ENCODE measurements around the gene SECTM1.

Gene SECTM1

DNA sequence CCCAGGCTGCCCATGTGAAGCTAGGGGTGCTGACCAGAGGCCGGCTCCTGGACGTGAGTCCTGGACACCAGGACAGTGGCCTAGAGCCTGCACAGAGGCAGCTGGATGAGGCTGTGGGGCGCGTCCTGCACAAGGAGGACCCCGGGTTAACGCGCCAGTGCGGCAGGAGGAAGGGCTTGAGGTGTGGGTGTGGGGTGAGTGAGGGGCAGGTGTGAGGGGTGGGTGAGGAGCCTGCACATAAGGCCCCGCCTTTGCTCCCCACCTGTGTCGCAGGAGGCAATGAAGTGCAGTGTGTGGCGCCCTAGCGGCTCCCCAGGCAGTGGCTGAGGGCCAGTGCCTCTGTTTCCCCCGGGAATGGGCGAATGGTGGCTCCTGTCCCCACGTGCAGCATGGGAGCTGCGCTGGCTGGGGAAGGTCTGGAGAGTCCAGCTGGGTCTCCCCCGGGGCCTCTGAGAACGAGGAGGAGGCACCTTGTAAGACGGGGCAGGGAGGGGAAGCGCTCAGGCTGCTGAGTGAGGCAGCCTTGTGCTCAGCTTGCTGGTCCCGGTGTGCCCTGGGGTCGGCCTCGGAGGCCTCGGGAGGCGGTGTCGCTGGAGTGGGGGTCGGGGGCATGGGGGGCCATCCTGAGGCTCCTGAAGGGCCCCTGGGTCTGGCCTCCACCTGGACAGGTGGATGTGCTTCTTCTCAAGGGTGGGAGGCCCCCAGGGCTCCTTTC, 19.4 kb downstream of the SECTM1 start:
- no peak for DNase-seq

GRCh38 chr17:82313195-82314011, 20.2 kb downstream of the SECTM1 start:
- DNase-seq, result no peak

DNA sequence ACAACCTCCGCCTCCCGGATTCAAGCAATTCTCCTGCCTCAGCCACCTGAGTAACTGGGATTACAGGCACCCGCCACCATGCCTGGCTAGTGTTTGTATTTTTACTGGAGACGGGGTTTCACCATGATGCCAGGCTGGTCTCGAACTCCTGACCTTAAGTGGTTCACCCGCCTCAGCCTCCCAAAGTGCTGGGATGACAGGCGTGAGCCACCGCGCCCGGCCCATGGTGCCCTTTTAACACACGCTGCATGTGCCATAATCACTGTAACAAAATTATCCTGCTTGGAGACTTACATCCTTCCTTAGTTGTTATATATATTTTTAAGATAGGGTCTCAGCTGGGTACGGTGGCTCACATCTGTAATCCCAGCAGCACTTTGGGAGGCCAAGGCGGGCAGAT, 21.6 kb downstream of the SECTM1 start:
- DNase-seq, result no peak

DNA sequence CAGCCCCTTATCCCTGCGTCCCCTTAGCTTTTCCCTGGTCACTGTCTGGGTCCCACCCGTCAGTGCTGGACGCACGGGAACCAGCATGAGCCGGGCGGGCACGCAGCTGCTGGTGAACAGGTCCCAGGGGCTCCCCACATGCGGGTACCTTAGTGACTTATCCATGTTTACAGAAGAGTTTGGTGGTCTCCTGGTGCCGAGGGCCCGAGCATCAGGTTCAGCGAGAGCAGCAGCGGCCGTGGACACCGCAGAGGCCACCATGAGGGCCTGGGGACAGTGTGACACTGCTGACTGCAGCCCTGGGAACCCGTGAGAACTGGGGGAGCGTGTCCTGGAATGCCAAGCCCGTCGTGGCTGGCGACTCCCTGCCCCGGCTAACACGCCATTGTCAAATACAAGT, 22.7 kb downstream of the SECTM1 start:
- no peak for DNase-seq

GRCh38 chr17:82309656-82310570, 23.7 kb downstream of the SECTM1 start:
- no peak for DNase-seq

GRCh38 chr17:82305727-82306300, 27.8 kb downstream of the SECTM1 start:
- DNase-seq, result no peak

GRCh38 chr17:82304826-82305726, 28.5 kb downstream of the SECTM1 start:
- no peak for DNase-seq

DNA sequence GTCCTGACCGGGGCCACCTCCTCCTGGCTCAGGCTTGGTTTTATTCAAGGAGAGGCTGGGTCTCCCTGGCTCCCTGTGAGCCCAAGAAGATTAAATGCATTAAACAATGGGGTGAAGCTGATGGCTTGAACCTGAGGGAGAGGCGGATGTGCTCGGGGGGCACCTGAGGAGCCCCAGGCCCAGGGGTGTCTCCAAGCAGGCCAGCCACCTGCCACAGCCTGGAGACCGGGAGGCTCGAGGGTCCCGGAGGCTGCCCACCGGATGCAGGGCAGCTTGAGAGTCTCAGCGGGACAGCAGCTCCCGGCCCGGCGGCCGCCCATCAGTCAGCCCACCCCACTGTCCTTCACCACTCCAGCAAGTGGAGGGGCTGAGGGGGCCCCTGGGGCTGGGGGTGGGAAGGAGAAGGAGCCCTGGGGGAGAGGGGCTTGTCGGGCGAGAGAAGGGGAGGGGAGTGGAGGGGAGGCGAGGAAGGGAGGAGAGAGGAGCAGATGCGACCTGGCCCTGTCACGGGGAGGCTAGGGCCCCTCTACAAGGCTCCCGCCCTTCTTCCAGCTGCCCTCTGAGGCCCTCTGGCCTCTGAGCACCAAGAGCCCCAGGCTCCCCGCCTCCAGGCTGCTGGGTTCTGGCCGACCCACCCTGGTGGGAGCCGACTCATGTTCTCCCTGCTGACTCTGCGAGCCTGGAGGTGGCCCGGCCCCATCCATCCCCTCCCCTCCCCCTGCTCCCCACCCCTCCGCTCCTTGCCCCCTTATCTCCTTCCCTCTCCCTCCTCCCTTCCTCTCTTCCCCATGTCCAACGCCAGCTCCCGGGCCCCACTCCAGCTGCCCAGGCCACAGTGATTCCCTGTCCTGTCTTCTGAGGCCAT, 29.4 kb downstream of the SECTM1 start:
- DNase-seq, result no peak

DNA sequence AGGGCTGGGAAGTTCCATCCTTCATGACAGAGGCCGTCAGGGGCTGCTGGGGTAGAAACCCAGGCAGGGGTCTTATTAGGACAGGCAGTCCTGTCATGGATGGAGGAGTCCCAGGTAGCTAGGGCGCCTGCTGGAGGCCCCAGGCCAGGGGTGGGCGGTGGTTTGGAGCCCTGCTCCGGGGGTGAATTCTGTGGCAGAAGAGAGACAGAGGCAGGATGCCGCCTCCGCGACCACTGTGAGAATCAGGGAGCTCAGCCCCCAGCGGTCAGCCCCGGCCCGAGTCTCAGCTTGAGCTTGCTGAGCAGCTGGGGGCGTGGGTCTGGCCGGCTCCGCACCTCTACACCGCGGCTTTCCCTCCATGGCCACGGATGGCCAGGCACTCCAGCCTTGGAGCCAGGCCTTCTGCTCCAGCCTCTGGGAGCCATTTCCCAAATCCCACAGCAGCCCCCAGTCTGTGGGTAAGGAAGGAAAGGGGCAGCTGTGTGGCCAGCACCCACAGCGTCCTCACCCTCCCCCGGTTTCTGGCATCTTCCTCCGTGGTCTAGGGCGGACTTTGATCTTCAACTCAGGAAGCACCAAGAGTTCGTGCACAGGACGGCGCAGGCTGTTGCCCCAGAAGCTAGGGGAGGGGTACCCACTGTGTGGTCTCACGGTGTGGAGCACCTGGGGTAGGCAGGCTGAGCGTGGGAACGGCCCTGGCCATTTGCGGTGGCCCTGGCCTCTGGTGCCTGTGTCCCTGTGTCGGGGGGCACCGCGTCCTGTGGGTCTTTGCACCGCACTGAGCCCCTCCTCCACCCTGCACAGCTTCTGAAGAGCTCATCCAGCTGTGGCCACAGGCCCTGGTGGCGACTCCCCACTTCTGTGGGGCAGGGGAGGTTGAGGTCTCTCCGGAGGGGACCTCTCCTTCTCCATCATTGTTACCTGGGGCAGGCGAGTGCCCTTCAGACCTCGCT, 30.3 kb downstream of the SECTM1 start:
- DNase-seq, result no peak

DNA sequence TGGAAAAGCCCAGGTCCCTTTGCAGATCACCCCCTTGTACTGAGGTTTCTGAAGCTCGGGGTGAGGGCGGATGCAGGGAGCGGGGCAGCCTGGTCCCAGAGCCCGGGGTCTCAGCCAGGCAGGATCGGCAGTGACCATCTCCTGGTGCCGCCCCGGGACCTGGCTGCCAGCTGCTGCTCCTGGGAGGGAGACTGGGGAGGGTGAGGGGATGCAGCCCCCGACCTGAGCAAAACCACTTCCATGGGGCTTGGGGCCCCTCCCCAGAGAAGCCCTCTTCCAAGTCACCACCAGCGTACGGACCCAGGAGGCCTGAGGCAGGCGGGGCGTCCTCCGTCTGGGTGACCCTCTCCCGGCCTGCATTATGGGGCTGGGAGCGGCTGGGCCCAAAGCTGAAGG, 31.0 kb downstream of the SECTM1 start:
- no peak for DNase-seq

DNA sequence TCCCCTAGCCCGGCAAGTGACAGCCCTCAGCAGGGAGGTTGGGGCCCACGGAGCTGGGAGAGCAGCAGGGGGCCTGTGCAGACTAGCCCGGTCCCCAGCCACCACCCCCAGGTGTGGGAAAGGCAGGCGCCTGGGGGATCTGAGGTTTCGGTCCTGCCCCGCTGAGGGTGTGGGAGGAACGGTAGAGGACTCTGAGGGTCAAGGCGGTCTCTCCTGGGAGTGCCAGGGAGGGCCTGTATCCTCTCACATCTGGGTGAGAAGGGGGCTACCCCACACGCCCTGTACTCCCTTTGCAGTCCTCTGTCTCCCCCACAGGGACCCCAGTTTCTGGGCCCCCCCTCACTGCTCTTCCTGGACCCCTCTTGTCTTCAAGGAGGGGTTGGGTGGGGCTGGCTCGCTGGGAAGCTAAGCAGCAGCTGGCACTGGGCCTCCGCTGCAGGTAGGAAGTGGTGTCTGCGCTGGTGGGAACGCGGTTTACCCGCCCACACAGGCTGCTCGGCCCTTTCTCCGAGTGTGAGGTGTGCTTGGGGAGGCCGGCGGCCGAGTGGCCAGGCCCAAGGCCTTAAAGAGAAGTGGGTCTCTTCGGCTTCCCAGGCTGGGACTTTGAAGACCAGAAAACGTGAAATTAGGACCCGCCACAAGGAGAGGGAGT, 31.5 kb downstream of the SECTM1 start:
- DNase-seq, result no peak

DNA sequence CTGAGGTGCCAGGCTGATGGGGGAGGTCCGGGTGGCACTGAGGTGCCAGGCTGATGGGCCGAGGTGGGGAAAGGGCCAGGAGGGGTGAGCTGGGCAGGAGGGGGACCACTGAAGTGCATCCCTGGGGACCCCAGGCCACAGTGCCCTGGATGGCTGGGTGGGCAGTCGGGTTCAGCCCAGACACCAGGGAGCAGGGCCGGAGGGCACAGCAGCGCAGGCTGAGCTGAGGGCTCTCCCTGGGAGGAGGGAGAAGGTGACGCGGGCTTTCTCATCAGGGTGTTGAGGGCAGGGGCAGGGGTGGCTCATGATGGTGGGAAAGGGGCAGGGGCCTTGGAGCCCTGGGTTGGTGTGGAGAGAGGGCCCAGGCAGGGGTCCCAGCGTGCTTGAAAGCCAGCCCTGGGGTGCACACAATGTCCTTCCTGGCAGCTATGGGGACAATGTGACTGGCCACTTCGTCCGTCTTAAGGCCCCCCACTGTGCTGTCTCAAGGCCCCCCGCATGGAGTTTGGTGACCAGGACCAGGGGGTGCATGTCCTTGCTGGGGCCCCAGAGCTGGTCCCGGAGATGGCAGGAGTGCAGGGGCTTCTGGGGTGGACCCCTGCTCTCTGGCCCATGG, 32.2 kb downstream of the SECTM1 start:
- no peak for DNase-seq

GRCh38 chr17:82300707-82301270, 32.8 kb downstream of the SECTM1 start:
- no peak for DNase-seq

DNA sequence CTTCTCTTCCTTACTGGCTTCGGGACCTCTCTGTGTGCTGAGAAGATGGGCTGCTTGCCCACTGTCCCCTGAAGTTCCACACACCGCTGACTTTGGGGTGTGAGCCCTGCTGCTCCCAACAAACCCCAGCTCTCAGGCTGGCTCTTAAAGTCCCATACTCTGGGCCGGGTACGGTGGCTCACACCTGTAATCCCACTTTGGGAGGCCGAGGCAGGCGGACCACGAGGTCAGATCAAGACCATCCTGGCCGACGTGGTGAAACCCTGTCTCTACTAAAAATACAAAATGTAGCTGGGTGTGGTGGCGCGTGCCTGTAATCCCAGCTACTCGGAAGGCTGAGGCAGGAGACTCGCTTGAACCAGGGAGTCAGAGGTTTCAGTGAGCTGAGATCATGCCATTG, 33.3 kb downstream of the SECTM1 start:
- DNase-seq, result no peak

DNA sequence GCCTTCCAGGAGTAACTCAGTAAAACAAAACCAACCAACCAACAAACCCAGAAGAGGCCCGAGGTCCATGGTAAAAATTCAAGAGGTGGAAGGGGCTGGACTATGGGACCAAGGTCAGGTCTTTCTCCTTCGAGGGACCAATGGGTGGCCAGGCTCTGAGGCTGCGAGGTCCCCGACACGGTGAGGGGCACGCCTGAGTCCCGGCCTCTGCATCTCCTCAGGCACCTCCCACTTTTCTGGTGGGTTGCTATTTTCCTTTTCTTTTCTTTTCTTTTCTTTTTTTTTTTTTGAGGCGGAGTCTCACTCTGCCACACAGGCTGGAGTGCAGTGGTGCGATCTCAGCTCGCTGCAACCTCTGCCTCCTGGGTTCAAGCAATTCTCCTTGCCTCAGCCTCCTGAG, 34.1 kb downstream of the SECTM1 start:
- DNase-seq, result no peak

DNA sequence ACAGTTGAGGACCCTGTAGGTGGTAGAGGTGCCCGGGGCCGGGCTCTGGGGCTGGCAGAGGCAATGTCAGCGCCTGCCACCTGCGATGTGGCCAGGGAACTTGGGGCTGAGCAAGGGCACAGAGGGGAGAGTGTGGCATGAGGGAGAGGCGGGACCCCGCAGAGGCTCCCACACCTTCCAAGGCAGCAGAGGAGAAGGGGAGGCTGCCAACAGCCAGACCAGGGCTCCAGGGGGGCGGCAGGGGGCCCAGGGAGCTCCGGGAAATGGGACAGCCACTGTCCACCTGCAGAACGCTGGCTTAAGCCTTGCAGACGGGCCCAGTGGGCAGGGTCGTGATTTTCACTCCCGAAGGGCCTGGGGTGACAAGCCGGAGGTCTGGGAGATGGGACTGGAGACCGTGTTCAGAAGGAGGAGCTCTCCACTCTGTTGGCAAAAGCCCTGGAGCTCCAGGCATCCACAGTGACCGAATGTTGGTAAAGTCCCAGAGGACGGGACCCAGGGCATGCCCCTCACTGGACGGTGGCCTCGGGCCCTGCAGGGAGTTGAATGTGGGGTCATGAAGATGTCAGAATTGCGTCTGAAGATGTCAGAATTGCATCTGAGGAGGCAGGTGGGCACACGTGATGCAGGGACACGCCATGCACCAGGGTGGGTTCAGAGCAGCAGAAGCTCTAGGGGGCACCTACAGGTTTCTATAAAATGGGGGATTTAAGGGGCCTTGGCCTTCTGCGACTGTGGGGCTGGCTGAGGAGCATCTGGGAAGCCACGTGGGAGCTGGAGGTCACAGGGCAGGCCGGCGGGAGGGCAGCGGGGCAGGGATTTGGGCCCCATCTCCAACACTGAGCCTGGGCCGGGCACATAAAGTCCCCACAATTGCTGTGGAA, 34.8 kb downstream of the SECTM1 start:
- DNase-seq, result no peak

All from NCI-H1092 treated with DMSO at 0.1 percent for 48 hours (cell line).